ENCODE data around the gene HES4. TPM values are rescaled to one million over a fixed set of nuclear protein-coding genes. Genes with fewer than 3 reads are reported as not detected.

Gene HES4
- total RNA-seq, 2 donors from 2014 or later: 50.1 to 98.8 TPM

GRCh38 chr1:1022302-1023009 lies 22.6 kb upstream of the HES4 start:
- H3K9me3 ChIP-seq: no peaks in the 10 kb centered on the region
- H3K27ac ChIP-seq: no peak overlapping the region
- no peak for TF ChIP-seq CTCF (IDR thresholded peaks at IDR 0.05)
- DNase-seq (ENCODE audit: low spot score) (no peak), ATAC-seq (ENCODE audit: insufficient number of reproducible peaks, low FRiP score, low read depth) (no peak)
- no peaks in the 10 kb centered on the region for H3K36me3 ChIP-seq
- no peaks in the 10 kb centered on the region for H3K27me3 ChIP-seq (replicated peaks; ENCODE audit: insufficient read depth)
- no peak overlapping the region for H3K4me3 ChIP-seq
- H3K4me1 ChIP-seq (ENCODE audit: control insufficient read depth in 1 of 2, low read depth in 2 of 2): peaks cover 8 to 17% of the 10 kb centered on the region in 2 donors

DNA sequence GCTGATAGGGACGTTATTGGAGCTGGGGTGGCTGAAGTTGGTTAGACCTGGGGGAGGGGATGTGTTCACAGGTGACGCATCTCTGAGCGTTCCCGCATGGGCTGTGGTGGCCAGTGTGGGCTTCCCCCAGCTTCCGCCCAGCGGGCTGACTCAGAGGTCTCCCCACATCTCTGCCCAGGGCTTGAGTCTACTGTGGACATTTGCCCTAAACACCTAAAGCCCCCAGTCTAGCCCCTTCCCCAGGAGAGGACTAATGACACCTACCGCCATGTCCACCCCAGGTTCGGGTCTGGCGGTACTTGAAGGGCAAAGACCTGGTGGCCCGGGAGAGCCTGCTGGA lies 22.0 kb upstream of the HES4 start:
- no peaks in the 10 kb centered on the region for H3K9me3 ChIP-seq
- no peaks in the 10 kb centered on the region for H3K27me3 ChIP-seq (replicated peaks; ENCODE audit: insufficient read depth)
- TF ChIP-seq CTCF (IDR thresholded peaks at IDR 0.05): no peak
- ATAC-seq (ENCODE audit: insufficient number of reproducible peaks, low FRiP score, low read depth): no peak
- no peaks in the 10 kb centered on the region for H3K36me3 ChIP-seq
- no peak overlapping the region for H3K4me3 ChIP-seq
- H3K4me1 ChIP-seq (ENCODE audit: control insufficient read depth in 1 of 2, low read depth in 2 of 2): peaks cover 8 to 17% of the 10 kb centered on the region in 2 donors
- DNase-seq (ENCODE audit: low spot score): no peak
- no peak overlapping the region for H3K27ac ChIP-seq

DNA sequence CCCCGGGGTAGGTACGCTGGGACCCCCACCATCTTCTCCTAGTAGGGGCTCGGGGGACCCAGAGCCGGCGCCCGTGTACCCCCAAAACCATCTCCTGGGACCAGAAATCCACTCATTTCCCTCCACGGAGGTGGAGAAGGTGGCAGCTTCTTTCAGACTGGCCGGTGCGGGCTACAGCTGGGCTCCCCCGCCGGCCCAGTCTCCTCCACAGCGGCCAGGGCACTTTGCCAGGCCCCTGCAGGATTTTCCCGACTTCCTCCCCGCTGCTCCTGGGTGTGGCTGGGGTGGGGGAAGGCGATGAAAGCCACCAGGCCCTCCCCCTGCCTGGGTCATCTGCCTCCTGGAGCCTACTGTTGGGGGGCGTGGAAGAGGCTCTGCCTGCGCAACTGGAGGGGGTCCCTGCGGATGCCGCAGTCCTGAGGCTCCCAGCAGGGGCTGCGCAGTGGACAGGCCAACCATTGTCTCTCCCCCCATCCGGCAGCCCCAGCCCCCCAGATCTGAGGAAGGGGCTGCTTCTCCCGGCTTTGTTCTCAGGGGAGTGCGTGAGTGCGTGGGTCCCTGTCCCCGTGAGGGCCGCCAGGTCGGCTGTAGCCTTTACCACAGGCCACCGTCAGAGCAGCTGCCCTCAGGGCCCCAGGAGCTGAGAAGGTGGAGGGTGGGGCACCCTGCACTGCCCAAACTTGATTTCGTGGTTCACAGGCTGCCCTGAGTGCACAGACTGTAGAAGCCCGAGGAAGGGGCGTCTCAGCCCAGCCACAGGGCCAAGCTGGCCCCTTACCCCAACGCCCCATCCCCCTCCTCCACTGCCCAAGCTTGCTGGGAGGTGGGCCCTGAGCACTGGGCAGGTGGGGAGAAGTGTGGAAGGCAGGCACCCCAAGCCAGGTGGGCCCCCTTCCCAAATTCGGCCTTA lies 21.4 kb upstream of the HES4 start:
- no peak overlapping the region for H3K27ac ChIP-seq
- DNase-seq (ENCODE audit: low spot score) (no peak), ATAC-seq (ENCODE audit: insufficient number of reproducible peaks, low FRiP score, low read depth) (no peak)
- H3K9me3 ChIP-seq: no peaks in the 10 kb centered on the region
- TF ChIP-seq CTCF (IDR thresholded peaks at IDR 0.05): no peak
- H3K4me1 ChIP-seq (ENCODE audit: control insufficient read depth in 1 of 2, low read depth in 2 of 2): peaks cover 8 to 17% of the 10 kb centered on the region in 2 donors
- peak overlapping the region; percentile 86 for H3K4me3 ChIP-seq
- no peaks in the 10 kb centered on the region for H3K36me3 ChIP-seq
- H3K27me3 ChIP-seq (replicated peaks; ENCODE audit: insufficient read depth): no peaks in the 10 kb centered on the region

DNA sequence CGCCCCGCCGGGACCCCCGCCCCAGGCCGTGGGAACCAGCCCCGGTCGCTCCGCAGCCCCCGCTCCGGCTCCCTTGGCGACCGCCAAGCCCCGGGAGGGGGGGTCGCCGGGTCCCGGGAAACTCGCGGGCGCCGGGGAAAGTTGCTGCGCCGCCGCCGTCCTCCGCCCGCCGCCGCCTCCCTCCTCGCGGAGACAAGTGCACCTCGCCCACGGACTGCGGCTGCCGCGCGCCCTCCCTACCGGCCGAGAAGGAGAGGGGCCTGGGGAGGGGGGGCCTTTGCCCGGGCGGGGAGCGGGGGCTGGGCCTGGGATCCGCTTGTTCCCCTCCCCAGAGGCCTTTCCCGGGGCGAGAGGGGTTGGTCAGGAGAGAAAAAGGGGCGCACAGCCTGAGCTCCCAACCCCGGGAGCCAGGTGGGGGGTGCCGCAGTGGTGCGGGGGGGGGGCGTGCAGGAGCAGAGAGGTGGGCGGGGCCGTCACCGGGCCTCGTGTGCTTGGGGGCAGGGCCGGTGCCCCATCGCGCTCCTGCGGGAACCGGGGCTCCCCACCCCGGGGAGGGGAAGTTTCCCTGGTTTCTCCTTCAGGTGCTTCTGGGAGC lies 20.6 kb upstream of the HES4 start:
- Histone ChIP-seq H3K27me3 (replicated peaks; ENCODE audit: insufficient read depth) (no peaks in the 10 kb centered on the region), H3K27ac (no peak overlapping the region), H3K4me3 (peak overlapping the region; percentile 86), H3K9me3 (no peaks in the 10 kb centered on the region), H3K36me3 (no peaks in the 10 kb centered on the region), H3K4me1 (ENCODE audit: control insufficient read depth in 1 of 2, low read depth in 2 of 2) (peaks cover 8 to 17% of the 10 kb centered on the region in 2 donors)
- no peak for ATAC-seq (ENCODE audit: insufficient number of reproducible peaks, low FRiP score, low read depth)
- no peak for DNase-seq (ENCODE audit: low spot score)
- TF ChIP-seq CTCF (IDR thresholded peaks at IDR 0.05): no peak

DNA sequence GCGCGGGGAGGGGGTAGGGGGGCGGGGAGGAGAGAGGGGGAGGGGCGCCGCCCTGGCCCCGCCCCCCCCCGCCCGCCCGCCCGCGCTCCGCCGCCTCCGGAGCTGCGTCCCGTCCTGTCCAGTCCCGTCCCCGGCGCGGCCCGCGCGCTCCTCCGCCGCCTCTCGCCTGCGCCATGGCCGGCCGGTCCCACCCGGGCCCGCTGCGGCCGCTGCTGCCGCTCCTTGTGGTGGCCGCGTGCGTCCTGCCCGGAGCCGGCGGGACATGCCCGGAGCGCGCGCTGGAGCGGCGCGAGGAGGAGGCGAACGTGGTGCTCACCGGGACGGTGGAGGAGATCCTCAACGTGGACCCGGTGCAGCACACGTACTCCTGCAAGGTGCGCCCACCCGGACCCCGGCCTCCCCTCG lies 20.1 kb upstream of the HES4 start, which contains the start of gene AGRN:
Gene AGRN (plus strand): TSS at position 121 of the 405 bp plus-strand sequence. CDS start 53 bp downstream, at position 174.
- Histone ChIP-seq H3K36me3 (no peaks in the 10 kb centered on the region), H3K27ac (no peak within 1 kb of the TSS), H3K27me3 (replicated peaks; ENCODE audit: insufficient read depth) (no peaks in the 10 kb centered on the region), H3K9me3 (no peaks in the 10 kb centered on the region), H3K4me1 (ENCODE audit: control insufficient read depth in 1 of 2, low read depth in 2 of 2) (peaks cover 8 to 17% of the 10 kb centered on the region in 2 donors), H3K4me3 (peak within 1 kb of the TSS; percentile 86)
- DNase-seq (ENCODE audit: low spot score) (no peak), ATAC-seq (ENCODE audit: insufficient number of reproducible peaks, low FRiP score, low read depth) (no peak)
- no peak for TF ChIP-seq CTCF (IDR thresholded peaks at IDR 0.05)

Data from thoracic aorta (tissue), 2 donors.